ENCODE measurements around the gene PNMA6F. TPM values are rescaled to one million over a fixed set of nuclear protein-coding genes. Genes with fewer than 3 reads are reported as not detected.

The PNMA6F gene
- total and polyA plus RNA-seq, 2 of the 8 experiments (the other 6 are each of a cell fraction or from before 2014, with no cell fraction given): 0.12 to 0.22 TPM

DNA sequence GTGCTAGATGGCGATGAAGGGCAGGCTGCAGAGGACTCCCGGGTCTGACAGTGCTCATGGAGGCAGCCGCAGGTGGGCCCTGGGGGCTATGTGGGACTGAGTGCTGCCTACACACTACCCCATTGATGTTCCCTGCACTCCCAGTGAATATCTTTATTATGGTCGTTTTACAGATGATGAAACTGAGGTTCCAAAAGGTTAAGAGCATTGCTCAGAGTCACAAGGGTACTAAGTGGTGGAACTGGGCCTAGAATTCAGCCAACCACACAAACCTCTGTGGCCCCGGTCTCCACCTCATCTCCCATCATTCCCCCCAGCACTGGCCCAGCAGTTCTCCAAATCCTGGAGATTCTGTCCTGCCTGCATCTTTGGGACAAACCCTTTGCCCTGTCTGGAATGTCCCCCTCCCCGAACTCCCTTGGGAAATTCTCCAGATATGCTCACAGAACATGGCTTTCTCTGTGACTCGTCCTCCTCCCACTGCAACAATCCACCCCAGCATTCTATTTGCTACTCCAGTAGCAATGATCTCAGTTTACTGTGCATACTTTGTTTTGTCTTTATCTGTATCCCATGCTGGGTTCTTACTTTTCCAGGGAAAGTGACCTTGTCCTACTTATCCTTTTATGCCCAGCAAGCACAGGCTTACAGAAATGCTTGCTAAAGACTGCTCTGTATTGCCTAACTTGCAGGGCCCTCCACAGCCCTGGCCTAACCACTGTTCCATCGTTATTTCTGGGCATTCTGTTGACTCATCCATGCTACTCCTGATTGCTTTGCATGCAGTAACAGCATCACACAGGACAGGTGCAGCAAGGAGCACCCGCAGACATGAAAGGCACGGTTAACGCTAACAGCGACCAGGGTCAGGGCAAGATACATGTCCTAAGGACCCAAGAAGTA, 14.0 kb downstream of the PNMA6F start (continued):
- TF ChIP-seq HDAC2 (IDR thresholded peaks at IDR 0.05; ENCODE audit: borderline replicate concordance in 1 of 2, low read depth in 2 of 2, low read length in 2 of 2) (no peak), RBBP5 (IDR thresholded peaks at IDR 0.05; ENCODE audit: borderline replicate concordance, low read depth, low read length) (no peak), POU5F1 (IDR thresholded peaks at IDR 0.05; ENCODE audit: low read depth, low read length) (no peak), ZNF274 (IDR thresholded peaks at IDR 0.05; ENCODE audit: borderline replicate concordance, extremely low read depth, low read length) (no peak), SIX5 (IDR thresholded peaks at IDR 0.05; ENCODE audit: low read depth, low read length) (no peak), POLR2A (IDR thresholded peaks at IDR 0.05; ENCODE audit: control extremely low read depth in 1 of 2, low read depth in 2 of 2, low read length in 2 of 2) (no peak), JUN (IDR thresholded peaks at IDR 0.05; ENCODE audit: low read depth, low read length) (no peak), TBP (IDR thresholded peaks at IDR 0.05; ENCODE audit: low read depth, low read length) (no peak)
- TF ChIP-seq, protein P1, sequence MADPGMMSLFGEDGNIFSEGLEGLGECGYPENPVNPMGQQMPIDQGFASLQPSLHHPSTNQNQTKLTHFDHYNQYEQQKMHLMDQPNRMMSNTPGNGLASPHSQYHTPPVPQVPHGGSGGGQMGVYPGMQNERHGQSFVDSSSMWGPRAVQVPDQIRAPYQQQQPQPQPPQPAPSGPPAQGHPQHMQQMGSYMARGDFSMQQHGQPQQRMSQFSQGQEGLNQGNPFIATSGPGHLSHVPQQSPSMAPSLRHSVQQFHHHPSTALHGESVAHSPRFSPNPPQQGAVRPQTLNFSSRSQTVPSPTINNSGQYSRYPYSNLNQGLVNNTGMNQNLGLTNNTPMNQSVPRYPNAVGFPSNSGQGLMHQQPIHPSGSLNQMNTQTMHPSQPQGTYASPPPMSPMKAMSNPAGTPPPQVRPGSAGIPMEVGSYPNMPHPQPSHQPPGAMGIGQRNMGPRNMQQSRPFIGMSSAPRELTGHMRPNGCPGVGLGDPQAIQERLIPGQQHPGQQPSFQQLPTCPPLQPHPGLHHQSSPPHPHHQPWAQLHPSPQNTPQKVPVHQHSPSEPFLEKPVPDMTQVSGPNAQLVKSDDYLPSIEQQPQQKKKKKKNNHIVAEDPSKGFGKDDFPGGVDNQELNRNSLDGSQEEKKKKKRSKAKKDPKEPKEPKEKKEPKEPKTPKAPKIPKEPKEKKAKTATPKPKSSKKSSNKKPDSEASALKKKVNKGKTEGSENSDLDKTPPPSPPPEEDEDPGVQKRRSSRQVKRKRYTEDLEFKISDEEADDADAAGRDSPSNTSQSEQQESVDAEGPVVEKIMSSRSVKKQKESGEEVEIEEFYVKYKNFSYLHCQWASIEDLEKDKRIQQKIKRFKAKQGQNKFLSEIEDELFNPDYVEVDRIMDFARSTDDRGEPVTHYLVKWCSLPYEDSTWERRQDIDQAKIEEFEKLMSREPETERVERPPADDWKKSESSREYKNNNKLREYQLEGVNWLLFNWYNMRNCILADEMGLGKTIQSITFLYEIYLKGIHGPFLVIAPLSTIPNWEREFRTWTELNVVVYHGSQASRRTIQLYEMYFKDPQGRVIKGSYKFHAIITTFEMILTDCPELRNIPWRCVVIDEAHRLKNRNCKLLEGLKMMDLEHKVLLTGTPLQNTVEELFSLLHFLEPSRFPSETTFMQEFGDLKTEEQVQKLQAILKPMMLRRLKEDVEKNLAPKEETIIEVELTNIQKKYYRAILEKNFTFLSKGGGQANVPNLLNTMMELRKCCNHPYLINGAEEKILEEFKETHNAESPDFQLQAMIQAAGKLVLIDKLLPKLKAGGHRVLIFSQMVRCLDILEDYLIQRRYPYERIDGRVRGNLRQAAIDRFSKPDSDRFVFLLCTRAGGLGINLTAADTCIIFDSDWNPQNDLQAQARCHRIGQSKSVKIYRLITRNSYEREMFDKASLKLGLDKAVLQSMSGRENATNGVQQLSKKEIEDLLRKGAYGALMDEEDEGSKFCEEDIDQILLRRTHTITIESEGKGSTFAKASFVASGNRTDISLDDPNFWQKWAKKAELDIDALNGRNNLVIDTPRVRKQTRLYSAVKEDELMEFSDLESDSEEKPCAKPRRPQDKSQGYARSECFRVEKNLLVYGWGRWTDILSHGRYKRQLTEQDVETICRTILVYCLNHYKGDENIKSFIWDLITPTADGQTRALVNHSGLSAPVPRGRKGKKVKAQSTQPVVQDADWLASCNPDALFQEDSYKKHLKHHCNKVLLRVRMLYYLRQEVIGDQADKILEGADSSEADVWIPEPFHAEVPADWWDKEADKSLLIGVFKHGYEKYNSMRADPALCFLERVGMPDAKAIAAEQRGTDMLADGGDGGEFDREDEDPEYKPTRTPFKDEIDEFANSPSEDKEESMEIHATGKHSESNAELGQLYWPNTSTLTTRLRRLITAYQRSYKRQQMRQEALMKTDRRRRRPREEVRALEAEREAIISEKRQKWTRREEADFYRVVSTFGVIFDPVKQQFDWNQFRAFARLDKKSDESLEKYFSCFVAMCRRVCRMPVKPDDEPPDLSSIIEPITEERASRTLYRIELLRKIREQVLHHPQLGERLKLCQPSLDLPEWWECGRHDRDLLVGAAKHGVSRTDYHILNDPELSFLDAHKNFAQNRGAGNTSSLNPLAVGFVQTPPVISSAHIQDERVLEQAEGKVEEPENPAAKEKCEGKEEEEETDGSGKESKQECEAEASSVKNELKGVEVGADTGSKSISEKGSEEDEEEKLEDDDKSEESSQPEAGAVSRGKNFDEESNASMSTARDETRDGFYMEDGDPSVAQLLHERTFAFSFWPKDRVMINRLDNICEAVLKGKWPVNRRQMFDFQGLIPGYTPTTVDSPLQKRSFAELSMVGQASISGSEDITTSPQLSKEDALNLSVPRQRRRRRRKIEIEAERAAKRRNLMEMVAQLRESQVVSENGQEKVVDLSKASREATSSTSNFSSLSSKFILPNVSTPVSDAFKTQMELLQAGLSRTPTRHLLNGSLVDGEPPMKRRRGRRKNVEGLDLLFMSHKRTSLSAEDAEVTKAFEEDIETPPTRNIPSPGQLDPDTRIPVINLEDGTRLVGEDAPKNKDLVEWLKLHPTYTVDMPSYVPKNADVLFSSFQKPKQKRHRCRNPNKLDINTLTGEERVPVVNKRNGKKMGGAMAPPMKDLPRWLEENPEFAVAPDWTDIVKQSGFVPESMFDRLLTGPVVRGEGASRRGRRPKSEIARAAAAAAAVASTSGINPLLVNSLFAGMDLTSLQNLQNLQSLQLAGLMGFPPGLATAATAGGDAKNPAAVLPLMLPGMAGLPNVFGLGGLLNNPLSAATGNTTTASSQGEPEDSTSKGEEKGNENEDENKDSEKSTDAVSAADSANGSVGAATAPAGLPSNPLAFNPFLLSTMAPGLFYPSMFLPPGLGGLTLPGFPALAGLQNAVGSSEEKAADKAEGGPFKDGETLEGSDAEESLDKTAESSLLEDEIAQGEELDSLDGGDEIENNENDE (IDR thresholded peaks at IDR 0.05; ENCODE audit: insufficient replicate concordance, low read length): no peak

Data from H1 (cell line).